HG03139 (cell line): ENCODE measurements around the gene PLD5.
A peak's percentile ranks its signal among the peaks of the same experiment; 100 is the strongest.
"Not testable (repeated sequence)": the region's sequence is repeated elsewhere in the genome, so short reads cannot be mapped to it uniquely, and the experiment has no call there.

ENCODE experiments used
- ATAC-seq: cut with Tn5 transposase; IDR thresholded peaks from one replicate; pipeline ENCODE4 v1.9.1; 2021; ENCODE audit not compliant: unreplicated experiment

The PLD5 gene

GRCh38 chr1:242083742-242084141 lies 440.8 kb downstream of the PLD5 start:
- ATAC-seq: no peak

- ATAC-seq: no peak
Measured at GRCh38 chr1:242081446-242081845, 443.1 kb downstream of the PLD5 start.

DNA sequence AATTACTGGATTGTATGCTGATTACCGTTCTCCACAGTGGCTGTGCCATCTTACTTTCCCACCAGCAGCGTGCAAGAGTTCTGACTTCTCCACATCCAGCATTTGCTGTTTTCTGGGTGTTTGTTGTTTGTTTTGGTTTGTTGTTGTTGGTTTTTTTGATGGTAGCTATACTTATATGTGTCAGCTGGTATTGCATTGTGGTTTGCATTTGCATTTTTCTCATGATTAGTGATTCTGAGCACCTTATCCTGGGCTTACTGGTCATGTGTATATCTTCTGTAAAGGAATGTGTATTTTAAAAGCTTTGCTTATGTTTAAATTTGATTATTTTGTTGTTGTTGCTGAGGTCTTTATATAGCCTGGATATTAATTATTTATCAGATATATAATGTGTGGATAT lies 458.7 kb downstream of the PLD5 start:
- ATAC-seq: no peak

DNA sequence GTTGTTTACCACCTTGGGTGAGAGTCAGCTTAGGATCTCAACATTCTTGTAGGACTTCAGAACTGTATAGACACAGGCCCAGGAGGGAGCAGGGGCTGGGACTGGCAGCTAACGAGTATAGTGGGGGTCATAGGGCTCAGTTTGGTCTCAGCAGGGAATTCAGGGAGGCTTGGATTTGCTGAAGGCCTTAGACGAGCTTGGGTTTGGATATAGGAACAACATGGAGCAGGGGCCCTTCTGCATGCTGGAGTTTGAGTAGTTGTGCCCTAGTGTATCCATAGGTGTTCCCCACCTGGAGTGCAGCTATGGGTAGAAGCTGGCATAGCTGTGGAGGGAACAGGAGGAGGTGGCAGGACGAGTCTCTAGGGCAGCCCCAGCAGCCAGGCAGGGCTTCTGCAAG lies 462.2 kb downstream of the PLD5 start:
- ATAC-seq: no peak

DNA sequence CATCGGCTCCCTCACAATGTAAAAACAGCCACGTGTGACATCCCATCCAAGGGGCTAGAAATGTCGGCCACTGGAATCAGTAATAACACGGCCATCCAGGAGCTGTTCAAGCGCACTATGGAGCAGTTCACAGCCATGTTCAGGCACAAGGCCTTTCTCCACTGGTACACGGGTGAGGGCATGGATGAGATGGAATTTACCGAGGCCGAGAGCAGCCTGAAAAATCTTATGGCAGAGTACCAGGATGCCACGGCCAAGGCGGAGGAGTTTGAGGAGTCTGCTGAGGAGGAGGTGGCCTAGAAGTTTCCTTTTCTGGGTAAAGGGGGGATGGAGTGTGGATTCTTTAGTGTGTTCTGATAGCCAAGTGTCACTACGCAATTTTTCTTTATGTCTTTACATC lies 464.5 kb downstream of the PLD5 start:
- ATAC-seq: no peak

- ATAC-seq: peak; percentile 69
Measured at GRCh38 chr1:242058582-242058981, 465.9 kb downstream of the PLD5 start.

DNA sequence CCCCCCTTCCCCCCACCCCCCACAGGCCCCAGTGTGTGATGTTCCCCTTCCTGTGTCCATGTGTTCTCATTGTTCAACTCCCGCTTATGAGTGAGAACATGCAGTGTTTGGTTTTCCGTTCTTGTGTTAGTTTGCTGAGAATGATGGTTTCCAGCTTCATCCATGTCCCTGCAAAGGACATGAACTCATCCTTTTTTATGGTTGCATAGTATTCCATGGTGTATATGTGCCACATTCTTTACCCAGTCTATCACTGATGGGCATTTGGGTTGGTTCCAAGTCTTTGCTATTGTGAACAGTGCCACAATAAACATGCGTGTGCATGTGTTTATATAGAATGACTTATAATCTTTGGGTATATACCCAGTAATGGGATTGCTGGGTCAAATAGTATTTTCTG lies 466.3 kb downstream of the PLD5 start:
- not testable (repeated sequence) for ATAC-seq

DNA sequence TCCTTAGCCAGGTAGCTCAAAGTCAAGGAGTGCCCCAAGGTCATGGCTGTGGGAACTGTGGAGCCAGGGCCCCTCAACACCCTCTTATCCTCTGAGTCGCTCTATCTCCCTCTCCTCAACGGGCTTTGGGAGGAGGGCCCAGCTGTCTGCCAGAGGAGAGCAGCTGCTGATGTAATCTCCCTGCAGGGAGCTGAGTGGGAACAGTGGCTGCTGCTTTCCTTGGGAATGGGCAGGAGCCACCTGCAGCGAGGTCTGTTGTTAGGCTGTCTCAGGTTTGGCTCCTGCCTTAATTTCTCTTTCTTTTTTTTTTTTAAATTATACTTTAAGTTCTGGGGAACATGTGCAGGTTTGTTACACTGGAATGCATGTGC lies 466.8 kb downstream of the PLD5 start:
- no peak for ATAC-seq

DNA sequence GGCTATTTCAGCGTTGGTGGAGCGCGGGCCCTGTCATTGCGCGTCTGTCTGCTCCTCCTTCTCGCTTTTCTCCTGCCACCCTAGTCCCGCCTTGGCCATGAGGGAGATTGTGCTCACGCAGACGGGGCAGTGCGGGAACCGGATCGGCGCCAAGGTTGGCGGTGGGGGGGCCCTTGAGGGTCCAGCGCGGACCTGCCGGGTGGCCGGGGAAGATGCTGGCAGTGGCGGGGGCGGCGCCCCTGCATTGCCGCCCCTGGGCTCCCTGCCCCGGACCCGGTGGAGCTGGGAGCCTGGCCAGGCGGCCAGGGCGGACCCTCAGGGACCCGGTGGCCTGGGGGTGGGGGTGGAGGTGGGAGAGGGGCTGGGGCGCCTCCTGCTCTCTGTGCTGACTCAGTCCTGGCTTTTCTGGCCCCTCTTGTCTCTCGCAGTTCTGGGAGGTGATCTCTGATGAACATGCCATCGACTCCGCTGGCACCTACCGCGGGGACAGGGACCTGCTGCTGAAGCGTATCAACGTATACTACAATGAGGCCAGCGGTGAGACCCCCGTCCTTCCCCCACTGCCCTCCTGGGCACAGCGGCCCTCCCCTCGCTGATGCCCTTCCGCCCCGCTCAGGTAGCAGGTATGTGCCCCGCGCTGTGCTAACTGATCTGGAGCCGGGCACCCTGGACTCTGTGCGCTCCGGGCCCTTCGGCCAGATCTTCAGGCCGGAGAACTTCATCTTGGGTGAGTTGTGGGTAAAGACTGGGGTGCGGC lies 467.3 kb downstream of the PLD5 start:
- ATAC-seq: no peak

GRCh38 chr1:242055749-242056320 lies 468.7 kb downstream of the PLD5 start:
- no peak for ATAC-seq

DNA sequence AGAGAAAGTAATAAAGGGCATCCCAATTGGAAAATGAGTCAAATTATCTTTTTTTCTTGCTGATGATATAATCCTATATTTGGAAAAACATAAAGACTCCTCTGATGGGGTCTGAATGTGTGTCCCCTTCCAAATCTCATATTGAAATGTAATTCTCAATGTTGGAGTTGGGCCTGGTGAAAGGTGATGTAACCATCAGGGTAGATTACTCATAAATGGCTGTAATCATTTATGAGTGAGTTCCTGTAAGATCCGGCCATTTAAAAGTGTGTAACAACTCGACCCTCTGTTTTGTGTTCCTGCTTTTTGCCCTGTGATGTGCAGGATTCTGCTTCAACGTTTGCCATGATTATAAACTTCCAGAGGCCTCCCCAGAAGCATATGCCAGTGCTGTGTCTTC lies 481.3 kb downstream of the PLD5 start:
- no peak for ATAC-seq

DNA sequence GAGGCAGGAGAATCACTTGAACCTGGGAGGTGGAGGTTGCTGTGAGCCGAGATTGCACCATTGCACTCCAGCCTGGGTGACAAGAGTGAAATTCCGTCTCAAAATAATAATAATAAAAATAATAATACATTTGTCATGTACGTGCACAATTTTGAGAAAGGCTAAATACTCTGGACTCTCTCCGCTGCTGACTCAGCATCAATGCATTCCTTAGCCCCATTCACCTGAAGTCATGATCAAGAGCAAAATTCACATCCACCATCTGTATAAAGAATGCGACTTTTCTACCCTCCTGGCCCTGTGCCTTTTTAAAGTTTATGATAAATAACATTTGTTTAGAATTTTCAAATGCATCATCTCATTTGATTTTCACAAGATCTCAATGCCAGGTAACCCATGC lies 490.1 kb downstream of the PLD5 start:
- no peak for ATAC-seq

- no peak for ATAC-seq
Measured at GRCh38 chr1:242033447-242033846, 491.1 kb downstream of the PLD5 start.
